Measurements from ENCODE around the gene MAGI2.

The MAGI2 gene

DNA sequence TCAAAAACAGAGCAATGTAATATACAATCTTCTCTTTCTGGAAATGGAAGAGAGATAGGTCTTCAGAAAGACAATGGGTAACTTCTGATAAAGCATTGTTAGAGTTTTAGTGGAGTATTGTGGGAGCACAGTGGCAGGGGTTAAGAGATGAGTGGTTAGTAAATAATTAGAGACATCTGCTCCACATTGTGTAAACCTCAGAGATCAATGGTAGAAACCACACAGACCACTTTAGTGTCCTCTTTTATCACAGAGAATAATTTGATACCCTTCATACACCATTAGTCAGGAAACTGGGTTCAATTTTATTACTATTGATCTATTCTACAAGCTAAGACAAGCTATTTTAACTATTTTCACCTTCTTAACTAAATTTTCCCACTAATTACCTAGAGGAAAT lies 35.9 kb upstream of the MAGI2 start:
- in situ Hi-C loops (cut with MboI; ENCODE audit: low sequenced_read_pairs, unreplicated experiment), result no loop called here
- no peak for DNase-seq (ENCODE audit: low spot score)
- TF ChIP-seq, protein P1, sequence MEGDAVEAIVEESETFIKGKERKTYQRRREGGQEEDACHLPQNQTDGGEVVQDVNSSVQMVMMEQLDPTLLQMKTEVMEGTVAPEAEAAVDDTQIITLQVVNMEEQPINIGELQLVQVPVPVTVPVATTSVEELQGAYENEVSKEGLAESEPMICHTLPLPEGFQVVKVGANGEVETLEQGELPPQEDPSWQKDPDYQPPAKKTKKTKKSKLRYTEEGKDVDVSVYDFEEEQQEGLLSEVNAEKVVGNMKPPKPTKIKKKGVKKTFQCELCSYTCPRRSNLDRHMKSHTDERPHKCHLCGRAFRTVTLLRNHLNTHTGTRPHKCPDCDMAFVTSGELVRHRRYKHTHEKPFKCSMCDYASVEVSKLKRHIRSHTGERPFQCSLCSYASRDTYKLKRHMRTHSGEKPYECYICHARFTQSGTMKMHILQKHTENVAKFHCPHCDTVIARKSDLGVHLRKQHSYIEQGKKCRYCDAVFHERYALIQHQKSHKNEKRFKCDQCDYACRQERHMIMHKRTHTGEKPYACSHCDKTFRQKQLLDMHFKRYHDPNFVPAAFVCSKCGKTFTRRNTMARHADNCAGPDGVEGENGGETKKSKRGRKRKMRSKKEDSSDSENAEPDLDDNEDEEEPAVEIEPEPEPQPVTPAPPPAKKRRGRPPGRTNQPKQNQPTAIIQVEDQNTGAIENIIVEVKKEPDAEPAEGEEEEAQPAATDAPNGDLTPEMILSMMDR (IDR thresholded peaks at IDR 0.05; ENCODE audit: borderline replicate concordance, control extremely low read depth, extremely low read depth, insufficient read depth, missing control alignments), result no peak

DNA sequence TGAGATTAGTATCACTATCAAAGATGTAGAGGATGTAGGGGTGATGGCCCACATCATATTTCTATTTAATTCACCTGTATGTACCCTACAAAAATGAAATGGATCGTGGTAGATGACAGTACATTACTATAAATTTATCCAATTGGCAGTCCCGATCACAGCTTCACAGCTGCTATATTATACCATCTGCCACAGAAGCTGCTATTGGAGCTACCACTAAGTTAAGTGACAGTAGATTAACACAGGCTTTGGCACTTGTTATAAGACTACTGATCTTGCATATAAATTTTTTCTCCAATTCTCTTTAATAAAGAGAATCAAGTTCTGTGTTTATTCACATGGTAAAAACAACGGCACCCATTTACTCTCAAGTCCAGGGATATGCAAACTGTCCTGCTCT lies 24.9 kb upstream of the MAGI2 start:
- TF ChIP-seq, protein P1 (IDR thresholded peaks at IDR 0.05; ENCODE audit: borderline replicate concordance, control extremely low read depth, extremely low read depth, insufficient read depth, missing control alignments), result no peak
- in situ Hi-C loops (cut with MboI; ENCODE audit: low sequenced_read_pairs, unreplicated experiment), result no loop called here
- DNase-seq (ENCODE audit: low spot score), result no peak

DNA sequence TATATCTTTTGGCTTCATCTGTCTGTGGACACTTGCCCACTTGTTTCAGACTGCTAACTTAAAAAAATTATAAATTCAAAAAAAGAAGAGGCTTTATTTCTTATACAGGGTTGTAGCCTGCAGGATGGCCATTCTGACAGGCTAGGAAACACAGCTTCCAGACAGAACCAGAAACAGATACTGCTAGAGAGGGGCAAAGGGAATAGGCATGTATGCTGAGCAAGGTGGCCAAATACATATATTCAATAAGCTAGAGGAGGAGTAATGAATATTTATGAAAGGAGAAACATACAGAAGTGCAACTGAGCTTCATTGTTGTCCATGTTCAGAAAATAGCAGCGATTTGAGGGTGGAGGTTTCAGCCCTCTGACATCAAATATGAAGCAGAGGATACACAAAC lies 22.0 kb upstream of the MAGI2 start:
- in situ Hi-C loops (cut with MboI; ENCODE audit: low sequenced_read_pairs, unreplicated experiment), result no loop called here
- TF ChIP-seq, protein P1 (IDR thresholded peaks at IDR 0.05; ENCODE audit: borderline replicate concordance, control extremely low read depth, extremely low read depth, insufficient read depth, missing control alignments), result no peak
- DNase-seq (ENCODE audit: low spot score), result no peak

DNA sequence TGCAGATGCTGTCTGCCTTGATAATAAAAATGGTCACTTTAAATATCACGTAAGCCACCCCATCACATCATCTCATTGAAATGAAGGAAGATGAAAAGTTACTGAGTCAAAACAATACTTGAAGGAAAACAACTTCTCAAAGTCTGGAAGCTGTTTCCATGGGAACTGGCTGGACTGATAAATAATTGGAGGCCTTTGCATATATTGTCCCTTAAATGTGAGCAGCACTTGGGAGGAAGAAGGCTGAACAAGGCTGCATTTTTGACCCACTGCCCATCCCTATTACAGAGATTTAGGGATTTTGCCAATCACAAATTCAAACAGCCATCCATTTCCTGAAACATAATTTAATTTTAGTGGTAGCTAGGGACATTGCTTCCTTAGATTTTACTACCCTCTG lies 18.2 kb upstream of the MAGI2 start:
- no peak for DNase-seq (ENCODE audit: low spot score)
- in situ Hi-C loops (cut with MboI; ENCODE audit: low sequenced_read_pairs, unreplicated experiment), result no loop called here
- TF ChIP-seq, protein P1 (IDR thresholded peaks at IDR 0.05; ENCODE audit: borderline replicate concordance, control extremely low read depth, extremely low read depth, insufficient read depth, missing control alignments), result no peak

DNA sequence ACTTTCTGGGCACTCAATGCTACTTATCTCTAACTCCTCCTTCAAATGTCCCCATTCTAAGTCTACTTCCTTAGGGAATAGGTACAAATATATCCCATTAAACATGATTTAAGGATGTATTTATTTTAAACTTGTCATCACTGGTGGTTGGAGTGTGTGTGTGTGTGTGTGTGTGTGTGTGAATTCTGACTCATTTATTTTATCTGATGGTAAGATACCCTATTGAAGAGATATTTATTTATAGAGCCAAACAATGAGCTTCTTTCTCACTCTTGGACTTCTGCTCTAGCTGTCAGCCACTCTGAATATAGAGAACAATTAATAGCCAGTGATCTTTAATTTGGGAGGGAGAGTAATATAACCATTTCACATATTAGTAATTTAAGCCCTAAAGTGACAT lies 17.8 kb upstream of the MAGI2 start:
- DNase-seq (ENCODE audit: low spot score), result no peak

GRCh38 chr7:79465551-79465950 lies 12.1 kb upstream of the MAGI2 start:
- no peak for DNase-seq (ENCODE audit: low spot score)
- in situ Hi-C loops (cut with MboI; ENCODE audit: low sequenced_read_pairs, unreplicated experiment), result no loop called here
- TF ChIP-seq, protein P1 (IDR thresholded peaks at IDR 0.05; ENCODE audit: borderline replicate concordance, control extremely low read depth, extremely low read depth, insufficient read depth, missing control alignments), result no peak

More for the DNA sequence above, 17.8 kb upstream of the MAGI2 start:
- TF ChIP-seq, protein P1 (IDR thresholded peaks at IDR 0.05; ENCODE audit: borderline replicate concordance, control extremely low read depth, extremely low read depth, insufficient read depth, missing control alignments), result no peak
- in situ Hi-C loops (cut with MboI; ENCODE audit: low sequenced_read_pairs, unreplicated experiment), result no loop called here

DNA sequence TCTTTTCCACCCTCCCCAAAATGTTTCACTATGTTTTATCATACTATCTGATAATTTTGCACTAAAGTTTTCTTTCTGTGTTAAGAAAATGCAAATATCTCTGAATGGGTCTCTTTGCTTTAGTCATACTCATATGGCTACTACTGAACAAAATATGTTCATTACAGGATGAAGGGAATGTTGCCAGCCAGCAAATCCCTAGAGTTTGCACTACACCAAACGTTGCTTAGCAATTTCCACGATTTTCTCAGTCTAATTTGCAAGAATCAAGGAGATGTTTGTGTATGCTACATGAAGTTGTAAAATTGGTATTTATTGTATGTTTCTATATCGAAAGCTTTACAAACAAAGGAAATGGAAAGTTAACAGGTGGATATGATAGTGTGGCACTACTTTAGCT lies 10.6 kb upstream of the MAGI2 start:
- TF ChIP-seq, protein P1 (IDR thresholded peaks at IDR 0.05; ENCODE audit: borderline replicate concordance, control extremely low read depth, extremely low read depth, insufficient read depth, missing control alignments), result no peak
- in situ Hi-C loops (cut with MboI; ENCODE audit: low sequenced_read_pairs, unreplicated experiment), result no loop called here
- DNase-seq (ENCODE audit: low spot score), result no peak

All from GM13976 (cell line).